NT2/D1 (cell line): ENCODE data around the gene NPC2.

Experiments
- YY1 ChIP-seq: IDR thresholded peaks from 2 replicates; pipeline ENCODE4 v1.6.1; 2011; ENCODE audit not compliant: insufficient read length, insufficient read depth
- ZNF274 ChIP-seq: IDR thresholded peaks from 2 replicates; pipeline ENCODE4 v1.6.1; 2011; ENCODE audit warnings: mild to moderate bottlenecking, low read depth, low read length

- TF ChIP-seq YY1: no peak
- no peak for TF ChIP-seq ZNF274
These were observed 17.0 kb downstream of the NPC2 start for GRCh38 chr14:74476107-74476506.
